Measurements from ENCODE around the gene HCFC1. TPM values are rescaled to one million over a fixed set of nuclear protein-coding genes. Genes with fewer than 3 reads are reported as not detected.

HCFC1 gene
- polyA plus RNA-seq, 1 donor from 2014 or later = 12.2 TPM

Other genes with a start within 250 kb of the HCFC1 start
- 254 TPM for gene BCAP31, start 247.4 kb downstream of the HCFC1 start, polyA plus RNA-seq
- gene ABCD1, start 247.0 kb downstream of the HCFC1 start, polyA plus RNA-seq = 3.6 TPM
- gene PLXNB3, start 207.6 kb downstream of the HCFC1 start, polyA plus RNA-seq = not detected
- gene SRPK3, start 190.8 kb downstream of the HCFC1 start, polyA plus RNA-seq = not detected
- 104 TPM for gene IDH3G, start 177.4 kb downstream of the HCFC1 start, polyA plus RNA-seq
- gene SSR4, start 177.2 kb downstream of the HCFC1 start, polyA plus RNA-seq = 395 TPM
- gene PDZD4, start 141.3 kb downstream of the HCFC1 start, polyA plus RNA-seq = 0.15 TPM
- gene L1CAM, start 85.6 kb downstream of the HCFC1 start, polyA plus RNA-seq = 1.8 TPM
- not detected for gene AVPR2, start 67.1 kb downstream of the HCFC1 start, polyA plus RNA-seq
- gene ARHGAP4, start 45.6 kb downstream of the HCFC1 start, polyA plus RNA-seq = 123 TPM
- gene NAA10, start 36.8 kb downstream of the HCFC1 start, polyA plus RNA-seq = 91.4 TPM
- 1.2 TPM for gene RENBP, start 27.2 kb downstream of the HCFC1 start, polyA plus RNA-seq
- 7.1 TPM for gene TMEM187, start 936 bp upstream of the HCFC1 start, polyA plus RNA-seq
- 110 TPM for gene IRAK1, start 48.1 kb upstream of the HCFC1 start, polyA plus RNA-seq
- 20.0 TPM for gene MECP2, start 125.9 kb upstream of the HCFC1 start, polyA plus RNA-seq
- not detected for gene OPN1LW, start 172.4 kb upstream of the HCFC1 start, polyA plus RNA-seq
- gene OPN1MW, start 210.8 kb upstream of the HCFC1 start, polyA plus RNA-seq = not detected
- not detected for gene OPN1MW2, start 247.9 kb upstream of the HCFC1 start, polyA plus RNA-seq

Measured in IgD-negative memory B cell (primary cell).